H1 (cell line): ENCODE measurements around the gene THAP11. TPM values are rescaled to one million over a fixed set of nuclear protein-coding genes. Genes with fewer than 3 reads are reported as not detected.

Source experiments
- CTCF ChIA-PET: fragments of 300-600 bp; sonication (Branson Sonifier 250); formaldehyde crosslinking; loops from one replicate; lab custom pipeline; 2021; ENCODE audit not compliant: partially characterized antibody; lab: Charles Lee
- POLR2A ChIA-PET: fragments of 300-600 bp; sonication (Branson Sonifier 250); formaldehyde crosslinking; loops from one replicate; lab custom pipeline; 2021; ENCODE audit warnings: inconsistent platforms; ENCODE audit not compliant: partially characterized antibody; lab: Charles Lee
- DNase-seq, 2 experiments: peaks; one replicate each; pipeline versions ENCODE4 v3.0.0 to v3.0.0-alpha.2; 2010 to 2022; ENCODE audit warnings: low spot score in 2 of 2, low read depth in 1 of 2, mixed read lengths in 1 of 2
- FAIRE-seq: peaks from 2 replicates; lab custom pipeline; 2011; peaks lifted over from hg19 to GRCh38; lab: Jason Lieb, UNC
- H2AFZ ChIP-seq: 2 replicates; pipeline ENCODE4 v1.8.1; 2012; ENCODE audit warnings: low read length, inconsistent platforms
- H2AK5ac ChIP-seq: 2 replicates; pipeline ENCODE4 v1.6.1; 2013; ENCODE audit warnings: low read depth, low read length
- H2BK120ac ChIP-seq: replicated peaks from 2 replicates; pipeline ENCODE3; 2013; ENCODE audit warnings: low read depth, low read length, inconsistent platforms
- H2BK12ac ChIP-seq: 2 replicates; pipeline ENCODE4 v1.6.1; 2013; ENCODE audit warnings: low read depth, low read length
- H2BK15ac ChIP-seq: 2 replicates; pipeline ENCODE4 v1.6.1; 2013; ENCODE audit warnings: low read length
- H2BK20ac ChIP-seq: 2 replicates; pipeline ENCODE4 v1.6.1; 2013; ENCODE audit warnings: low read length
- H2BK5ac ChIP-seq: 2 replicates; pipeline ENCODE4 v1.6.1; 2013; ENCODE audit warnings: low read depth, low read length
- H3K14ac ChIP-seq: 2 replicates; pipeline ENCODE4 v1.6.1; 2013; ENCODE audit warnings: inconsistent platforms; ENCODE audit not compliant: insufficient read length
- H3K18ac ChIP-seq: 2 replicates; pipeline ENCODE4 v1.6.1; 2013; ENCODE audit warnings: low read length; ENCODE audit errors: extremely low read depth
- H3K23ac ChIP-seq: 2 replicates; pipeline ENCODE4 v1.6.1; 2013; ENCODE audit warnings: inconsistent platforms; ENCODE audit not compliant: insufficient read length
- H3K23me2 ChIP-seq: 2 replicates; pipeline ENCODE4 v1.6.1; 2013; ENCODE audit warnings: low read depth, low read length
- H3K27ac ChIP-seq: 2 replicates; pipeline ENCODE4 v1.6.1; 2011; ENCODE audit warnings: low read depth, low read length, inconsistent platforms
- H3K27me3 ChIP-seq, 4 experiments: replicated peaks in 1 of 4; 1 replicate in 1 of 4; 2 replicates in 3 of 4; pipeline versions ENCODE4 v1.6.1 to v1.8.1; 2011 to 2013; ENCODE audit warnings: low read length in 3 of 4, mild to moderate bottlenecking in 3 of 4, inconsistent platforms in 2 of 4, mixed read lengths in 2 of 4, moderate library complexity in 1 of 4; ENCODE audit not compliant: control insufficient read depth in 3 of 4, insufficient read depth in 3 of 4; ENCODE audit errors: extremely low read depth in 1 of 4
- H3K36me3 ChIP-seq, 4 experiments: 2 replicates each; pipeline versions ENCODE4 v1.6.1 to v1.8.1; 2011 to 2013; ENCODE audit warnings: mild to moderate bottlenecking in 4 of 4, low read length in 3 of 4, moderate library complexity in 2 of 4, control low read depth in 1 of 4, inconsistent platforms in 1 of 4; ENCODE audit not compliant: insufficient read depth in 4 of 4, control insufficient read depth in 2 of 4
- H3K4ac ChIP-seq: replicated peaks from 2 replicates; pipeline ENCODE3; 2013; ENCODE audit warnings: low read length, low read depth, mixed read lengths, inconsistent platforms; ENCODE audit not compliant: insufficient read length
- H3K4me1 ChIP-seq, 4 experiments: replicated peaks in 1 of 4; 1 replicate in 1 of 4; 2 replicates in 3 of 4; pipeline versions ENCODE4 v1.6.1 to v1.8.1; 2011 to 2013; ENCODE audit warnings: low read length in 3 of 4, inconsistent platforms in 2 of 4, mixed read lengths in 1 of 4; ENCODE audit not compliant: insufficient read depth in 4 of 4, control insufficient read depth in 3 of 4
- H3K4me2 ChIP-seq, 2 experiments: 2 replicates each; pipeline versions ENCODE4 v1.6.1 to v1.8.1; 2011 to 2013; ENCODE audit warnings: low read depth in 2 of 2, low read length in 2 of 2, control low read depth in 1 of 2, inconsistent platforms in 1 of 2, mild to moderate bottlenecking in 1 of 2; ENCODE audit not compliant: insufficient read depth in 1 of 2
- H3K4me3 ChIP-seq, 4 experiments: fragments of 200-600, 300-600 bp in 1 of 4; sonication (generic), shearing (Covaris generic), sonication (Bioruptor Twin) in 1 of 4; 2 replicates each; pipeline versions ENCODE4 v1.5.1 to v1.8.1; 2011 to 2016; ENCODE audit warnings: low read length in 4 of 4, low read depth in 3 of 4, control low read depth in 2 of 4, inconsistent platforms in 2 of 4, mild to moderate bottlenecking in 2 of 4, mixed read lengths in 1 of 4, moderate library complexity in 1 of 4; ENCODE audit not compliant: insufficient read depth in 2 of 4; ENCODE audit errors: extremely low read depth in 1 of 4
- H3K56ac ChIP-seq: replicated peaks from 2 replicates; pipeline ENCODE3; 2013; ENCODE audit warnings: low read depth, mild to moderate bottlenecking, mixed read lengths, low read length, inconsistent platforms; ENCODE audit not compliant: insufficient read length
- H3K79me1 ChIP-seq: 2 replicates; pipeline ENCODE4 v1.6.1; 2013; ENCODE audit warnings: low read depth, low read length, control low read depth
- H3K79me2 ChIP-seq, 2 experiments: 2 replicates each; pipeline versions ENCODE4 v1.6.1 to v1.8.1; 2012 to 2013; ENCODE audit warnings: low read length in 2 of 2, mild to moderate bottlenecking in 2 of 2, inconsistent platforms in 1 of 2; ENCODE audit not compliant: insufficient read depth in 2 of 2, control insufficient read depth in 1 of 2
- H3K9ac ChIP-seq, 4 experiments: replicated peaks in 1 of 4; 1 replicate in 1 of 4; 2 replicates in 3 of 4; pipeline versions ENCODE4 v1.6.1 to v1.8.1; 2011 to 2013; ENCODE audit warnings: low read depth in 3 of 4, low read length in 3 of 4, control low read depth in 2 of 4, mild to moderate bottlenecking in 2 of 4, moderate library complexity in 2 of 4, inconsistent platforms in 1 of 4; ENCODE audit errors: extremely low read depth in 1 of 4
- H3K9me3 ChIP-seq, 2 experiments: 2 replicates each; pipeline versions ENCODE4 v1.6.1 to v1.8.1; 2012 to 2013; ENCODE audit warnings: mild to moderate bottlenecking in 2 of 2, moderate library complexity in 2 of 2, control low read depth in 1 of 2, inconsistent platforms in 1 of 2, low read depth in 1 of 2, low read length in 1 of 2, mixed read lengths in 1 of 2; ENCODE audit not compliant: insufficient read depth in 2 of 2
- H4K20me1 ChIP-seq, 2 experiments: replicated peaks in 1 of 2; 2 replicates each; pipeline versions ENCODE3 to v1.8.1; 2011 to 2013; ENCODE audit warnings: inconsistent platforms in 2 of 2, low read length in 2 of 2, mild to moderate bottlenecking in 1 of 2; ENCODE audit not compliant: insufficient read depth in 2 of 2, control insufficient read depth in 1 of 2
- H4K5ac ChIP-seq: 2 replicates; pipeline ENCODE4 v1.6.1; 2013; ENCODE audit warnings: low read length, low read depth, mixed read lengths, inconsistent platforms; ENCODE audit not compliant: insufficient read length
- H4K8ac ChIP-seq: 2 replicates; pipeline ENCODE4 v1.8.0; 2013; ENCODE audit warnings: mild to moderate bottlenecking, moderate library complexity, low read length, inconsistent platforms; ENCODE audit not compliant: insufficient read depth; ENCODE audit errors: extremely low read depth
- H4K91ac ChIP-seq: replicated peaks from 2 replicates; pipeline ENCODE3; 2013; ENCODE audit warnings: low read length, mixed read lengths, inconsistent platforms; ENCODE audit not compliant: insufficient read length
- ASH2L ChIP-seq: fragments of 200-600, 300-600 bp; sonication (generic); IDR thresholded peaks from one replicate; pipeline ENCODE4 v1.7.1; 2017; ENCODE audit warnings: low read length
- BACH1 ChIP-seq: IDR thresholded peaks from 2 replicates; pipeline ENCODE4 v1.6.1; 2012; ENCODE audit warnings: low read length, improper control_type of control experiment
- GABPA ChIP-seq: IDR thresholded peaks from 2 replicates; pipeline ENCODE4 v1.6.1; 2011; ENCODE audit warnings: mild to moderate bottlenecking, low read length, moderate library complexity, borderline replicate concordance; ENCODE audit not compliant: insufficient read depth
- GTF2F1 ChIP-seq: IDR thresholded peaks from 2 replicates; pipeline ENCODE4 v1.6.1; 2012; ENCODE audit warnings: low read depth, low read length, improper control_type of control experiment, borderline replicate concordance
- HDAC2 ChIP-seq, 2 experiments: fragments of 300-600 bp in 1 of 2; sonication (generic) in 1 of 2; IDR thresholded peaks; 2 replicates each; pipeline ENCODE4 v1.6.1; 2011 to 2012; ENCODE audit warnings: low read depth in 2 of 2, low read length in 2 of 2, mild to moderate bottlenecking in 2 of 2, moderate library complexity in 2 of 2, borderline replicate concordance in 1 of 2, inconsistent platforms in 1 of 2
- NANOG ChIP-seq: IDR thresholded peaks from 2 replicates; pipeline ENCODE4 v1.6.1; 2011; ENCODE audit warnings: low read length, low read depth, mild to moderate bottlenecking, inconsistent platforms; ENCODE audit not compliant: insufficient read depth, poor library complexity, severe bottlenecking
- POLR2A ChIP-seq, 2 experiments: IDR thresholded peaks; 1 replicate in 1 of 2; 2 replicates in 1 of 2; pipeline ENCODE4 v1.6.1; 2011; ENCODE audit warnings: low read depth in 2 of 2, low read length in 2 of 2, mild to moderate bottlenecking in 2 of 2; ENCODE audit errors: control extremely low read depth in 1 of 2
- POLR2AphosphoS5 ChIP-seq: IDR thresholded peaks from 2 replicates; pipeline ENCODE4 v1.6.1; 2011; ENCODE audit warnings: low read depth, low read length
- RNF2 ChIP-seq: fragments of 200-900, 300-1000 bp; sonication (generic); IDR thresholded peaks from 2 replicates; pipeline ENCODE4 v1.7.1; 2016; ENCODE audit warnings: borderline replicate concordance, low read depth, mild to moderate bottlenecking, antibody characterized with exemption, low read length; ENCODE audit not compliant: poor library complexity, severe bottlenecking; ENCODE audit errors: missing control alignments
- SP1 ChIP-seq: IDR thresholded peaks from 2 replicates; pipeline ENCODE4 v1.6.1; 2011; ENCODE audit warnings: low read depth, low read length
- SP4 ChIP-seq: IDR thresholded peaks from 2 replicates; pipeline ENCODE4 v1.6.1; 2012; ENCODE audit warnings: low read length, inconsistent platforms
- YY1 ChIP-seq: IDR thresholded peaks from 2 replicates; pipeline ENCODE4 v1.6.1; 2011; ENCODE audit warnings: low read depth, mild to moderate bottlenecking, low read length
- WGBS, 2 experiments: shearing (Covaris generic) in 1 of 2; methylation state at CpG; one replicate each; pipeline versions ENCODE4 v1.1.6 to v1.1.7; 2013 to 2015; ENCODE audit warnings: low lambda C conversion rate in 2 of 2, mixed read lengths in 2 of 2, inconsistent platforms in 1 of 2, low coverage in 1 of 2, missing lambda C conversion rate in 1 of 2; ENCODE audit not compliant: insufficient replicate concordance in 2 of 2, insufficient coverage in 1 of 2, insufficient read length in 1 of 2; ENCODE audit errors: extremely low coverage in 1 of 2, missing lambda C conversion rate in 1 of 2; 5-methylcytosine and 5-hydroxymethylcytosine counted together
- polyA plus RNA-seq, 7 experiments: library from polyadenylated mRNA; depleted of rRNA in 3 of 7; stranded (reverse) in 5 of 7; unstranded in 2 of 7; fragments of >200 nt in 5 of 7; fragments of 200-250 nt in 2 of 7; gene quantifications; 1 replicate in 5 of 7; 2 replicates in 1 of 7; 4 replicates in 1 of 7; pipeline versions ENCODE4 v1.2.1 to v1.2.3, GENCODE V29; 2011 to 2013; ENCODE audit warnings: missing spikeins in 2 of 7, mixed read lengths in 2 of 7
- total RNA-seq: library from RNA; stranded (reverse); fragmentation: NEBNext Ultra II Directional; extraction: Animal tissue kit (Norgen Biotek cat#: 25700); gene quantifications from 2 replicates; pipeline ENCODE4 v1.2.1, GENCODE V29; 2021
- TF ChIP-seq, protein P1 (sequence below): IDR thresholded peaks from 2 replicates; pipeline ENCODE4 v1.6.1; 2012; ENCODE audit warnings: inconsistent platforms

Gene THAP11
- total and polyA plus RNA-seq, 2 of the 8 experiments (the other 6 are each of a cell fraction or from before 2014, with no cell fraction given) = 50.8 to 54.8 TPM

DNA sequence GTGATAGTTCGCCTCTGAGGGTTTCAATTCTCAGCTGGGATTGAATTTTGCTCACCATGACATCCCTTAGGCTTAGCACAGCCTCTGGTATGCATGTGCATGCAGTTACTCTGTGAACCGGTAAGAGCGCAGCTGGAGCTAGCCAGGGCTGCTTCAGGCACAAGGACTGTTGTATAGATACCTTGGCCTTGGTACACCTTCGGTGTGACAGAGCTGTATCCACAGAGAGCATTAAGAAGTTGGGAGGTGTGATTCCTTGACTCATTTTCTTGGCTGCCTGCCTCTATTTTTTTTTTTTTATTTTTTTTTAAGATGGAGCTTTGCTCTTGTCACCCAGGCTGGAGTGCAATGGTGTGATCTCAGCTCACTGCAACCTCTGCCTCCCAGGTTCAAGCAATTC lies 2.4 kb downstream of the THAP11 start:
- Histone ChIP-seq H3K4me3 (peak overlapping the region in 2 of 4 experiments; percentile 14 to 96; a peak in 4 of 8 replicates), H2BK120ac (no peak overlapping the region), H3K14ac (no peak overlapping the region), H3K4me2 (peak overlapping the region; percentile 30 to 94; a peak in 1 of 4 replicates), H3K56ac (no peak overlapping the region), H3K4ac (no peak overlapping the region), H3K23me2 (peaks cover 22% of the 10 kb centered on the region), H2BK20ac (no peak overlapping the region), H3K27ac (no peak overlapping the region), H3K9ac (no peak overlapping the region; a peak in 2 of 7 replicates), H3K23ac (no peak overlapping the region), H2AK5ac (no peak overlapping the region), H2BK15ac (no peak overlapping the region), H3K9me3 (no peaks in the 10 kb centered on the region), H4K20me1 (peaks cover 16 to 22% of the 10 kb centered on the region in 2 experiments), H4K8ac (no peak overlapping the region; the same call in 1 of the 2 replicates), H4K91ac (no peak overlapping the region), H4K5ac (no peak overlapping the region), H3K79me1 (peaks cover 12% of the 10 kb centered on the region), H2AFZ (no peak overlapping the region), H2BK5ac (no peak overlapping the region), H3K27me3 (no peaks in the 10 kb centered on the region), H2BK12ac (no peak overlapping the region), H3K4me1 (peaks cover 8 to 32% (median 17%) of the 10 kb centered on the region in 4 experiments), H3K36me3 (peaks cover 0 to 4% (median 0%) of the 10 kb centered on the region in 4 experiments; a peak in 2 of 8 replicates), H3K79me2 (peaks cover 16 to 51% of the 10 kb centered on the region in 2 experiments), H3K18ac (no peak overlapping the region)
- FAIRE-seq (no peak), DNase-seq (no peak)
- WGBS, 2 experiments = 86% methylated on average over 4 of the region's 4 CpGs; no CpG with 5 or more reads in 1 of the 2 experiments
- CTCF ChIA-PET = interaction anchor here (0.6 to 10.2 kb wide), 18 partner anchors 8 to 506 kb away, joined by 3 to 123 read pairs (median 4); partner anchors contain the start of gene EDC4
- POLR2A ChIA-PET = interaction anchor here (0.6 to 11.7 kb wide), 11 partner anchors 9 to 1982 kb away, joined by 3 to 100 read pairs (median 3); partner anchors contain the start of gene EDC4
- TF ChIP-seq POLR2A (IDR thresholded peaks at IDR 0.05; ENCODE audit: control extremely low read depth in 1 of 2, low read depth in 2 of 2, low read length in 2 of 2) (no peak), YY1 (no peak), SP4 (no peak), BACH1 (no peak), HDAC2 (IDR thresholded peaks at IDR 0.05; ENCODE audit: borderline replicate concordance in 1 of 2, low read depth in 2 of 2, low read length in 2 of 2) (no peak), SP1 (no peak), NANOG (no peak), RNF2 (no peak), POLR2AphosphoS5 (no peak), GABPA (no peak), ASH2L (no peak), GTF2F1 (no peak)
- TF ChIP-seq, protein P1, sequence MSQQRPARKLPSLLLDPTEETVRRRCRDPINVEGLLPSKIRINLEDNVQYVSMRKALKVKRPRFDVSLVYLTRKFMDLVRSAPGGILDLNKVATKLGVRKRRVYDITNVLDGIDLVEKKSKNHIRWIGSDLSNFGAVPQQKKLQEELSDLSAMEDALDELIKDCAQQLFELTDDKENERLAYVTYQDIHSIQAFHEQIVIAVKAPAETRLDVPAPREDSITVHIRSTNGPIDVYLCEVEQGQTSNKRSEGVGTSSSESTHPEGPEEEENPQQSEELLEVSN = no peak
